ENCODE measurements around the gene SPX. TPM values are rescaled to one million over a fixed set of nuclear protein-coding genes. Genes with fewer than 3 reads are reported as not detected.

Gene SPX
- total and polyA plus RNA-seq, 2 of the 4 experiments (the other 2 are of a cell fraction), result under 0.01 to 0.12 TPM

- H2AK5ac ChIP-seq (ENCODE audit: low read depth, low read length), result no peak overlapping the region
- no peak for DNase-seq
- no peak overlapping the region for H3K27ac ChIP-seq (ENCODE audit: insufficient read depth, low read length)
- no peaks in the 10 kb centered on the region for H3K36me3 ChIP-seq (ENCODE audit: control insufficient read depth, insufficient read depth, low read length)
- no peak overlapping the region for H3K23ac ChIP-seq (ENCODE audit: low read depth, low read length)
- H3K4ac ChIP-seq (ENCODE audit: low read depth, low read length), result no peak overlapping the region
- no TSS peak for BruUV-seq (replicated peaks)
- dilution Hi-C loops (cut with HindIII; ENCODE audit: low sequenced_read_pairs, unreplicated experiment), result no loop called here
- H3K9me1 ChIP-seq (ENCODE audit: insufficient read depth, low read length), result no peaks in the 10 kb centered on the region
- no peak for ATAC-seq (ENCODE audit: low read depth)
- TF ChIP-seq MAFK (IDR thresholded peaks at IDR 0.05; ENCODE audit: low read depth, low read length) (no peak), MXI1 (IDR thresholded peaks at IDR 0.05; ENCODE audit: borderline replicate concordance, low read depth, low read length) (no peak), CTCF (conservative IDR thresholded peaks at IDR 0.05; ENCODE audit: low read depth, low read length) (no peak), NFE2L2 (IDR thresholded peaks at IDR 0.05; ENCODE audit: low read depth, low read length) (no peak), ELK1 (IDR thresholded peaks at IDR 0.05; ENCODE audit: borderline replicate concordance, low read depth, low read length) (no peak), CEBPB (IDR thresholded peaks at IDR 0.05; ENCODE audit: low read depth, low read length) (no peak), SMC3 (IDR thresholded peaks at IDR 0.05; ENCODE audit: low read depth, low read length) (no peak)
- H3K27me3 ChIP-seq (ENCODE audit: control insufficient read depth, insufficient read depth, low read length), result 0 out of 2 replicates have a peak, but pooled peaks cover 1% of the 10 kb centered on the region
- ChIA-PET POLR2A (ENCODE audit: unreplicated experiment) (no interaction called here), CTCF (no interaction called here)
- H4K91ac ChIP-seq (ENCODE audit: insufficient read depth, low read depth, low read length), result no peak overlapping the region
- no peak overlapping the region for H3K4me2 ChIP-seq (ENCODE audit: low read depth, low read length)
- no peaks in the 10 kb centered on the region for H3K4me1 ChIP-seq (ENCODE audit: control insufficient read depth, insufficient read depth, low read length)
- H2BK20ac ChIP-seq (ENCODE audit: low read depth, low read length), result no peak overlapping the region
- in situ Hi-C loops (cut with MboI; ENCODE audit: low sequenced_read_pairs), result no loop called here
- no peak overlapping the region for H2BK120ac ChIP-seq (ENCODE audit: low read depth, low read length)
- H3K56ac ChIP-seq (ENCODE audit: extremely low read depth, insufficient read depth, low read length), result no peak overlapping the region
- no peak overlapping the region for H3K18ac ChIP-seq (ENCODE audit: low read depth, low read length)
- no CpG with 5 or more reads among the region's 2 CpGs for WGBS, 2 experiments (ENCODE audit: extremely low coverage in 2 of 2, insufficient read length in 1 of 2)
- no peak overlapping the region for H3K9ac ChIP-seq (ENCODE audit: low read depth, low read length)
- H3K4me3 ChIP-seq (ENCODE audit: insufficient read depth, low read depth, low read length), result no peak overlapping the region
- no peak overlapping the region for H2BK15ac ChIP-seq (ENCODE audit: low read depth, low read length)
- H2AFZ ChIP-seq (replicated peaks; ENCODE audit: low read length, poor library complexity), result no peak overlapping the region
- no peak overlapping the region for H3K14ac ChIP-seq (replicated peaks; ENCODE audit: low read depth, low read length)
- H3K79me1 ChIP-seq (ENCODE audit: low read depth in 1 of 2, low read length in 2 of 2), result no peaks in the 10 kb centered on the region
- no peak overlapping the region for H4K8ac ChIP-seq (ENCODE audit: low read depth in 2 of 2, low read length in 2 of 2)
- no peaks in the 10 kb centered on the region for H4K20me1 ChIP-seq (ENCODE audit: insufficient read depth, low read length)
- H4K5ac ChIP-seq (ENCODE audit: low read depth, low read length), result no peak overlapping the region
- intact Hi-C loops (cut with micrococcal nuclease), result no loop called here
- no peak overlapping the region for H2AK9ac ChIP-seq (replicated peaks; ENCODE audit: low read depth, low read length, poor library complexity)
- no peaks in the 10 kb centered on the region for H3K9me3 ChIP-seq (ENCODE audit: control insufficient read depth, insufficient read depth, low read length)
- H2BK5ac ChIP-seq (ENCODE audit: low read depth, low read length, poor library complexity, severe bottlenecking), result no peak overlapping the region
Measured at GRCh38 chr12:21545557-21545956, 19.5 kb downstream of the SPX start.
